Measurements from ENCODE around the gene ZNF423. TPM values are rescaled to one million over a fixed set of nuclear protein-coding genes. Genes with fewer than 3 reads are reported as not detected.

The ZNF423 gene
- total RNA-seq, 1 experiment from 2014 or later: 0.20 TPM

DNA sequence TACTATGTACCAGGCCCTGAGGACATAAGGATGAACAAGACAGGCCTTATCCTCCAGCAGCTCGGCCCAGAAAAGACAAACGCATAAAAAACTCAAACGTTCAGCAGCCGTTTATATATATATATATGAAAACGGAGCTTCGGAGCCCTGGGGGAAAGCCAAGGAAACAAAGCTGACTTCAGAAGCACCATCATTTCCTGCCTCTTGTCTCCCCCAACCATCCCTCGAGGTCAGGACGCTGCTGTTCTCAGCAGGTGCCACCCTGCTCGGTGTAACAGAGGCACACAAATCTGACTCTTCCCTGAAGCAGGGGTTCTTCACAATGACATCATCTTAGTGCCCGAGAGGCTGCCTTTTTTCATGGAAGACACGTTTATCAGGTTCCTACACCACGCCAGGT lies 146.9 kb downstream of the ZNF423 start:
- Mint-ChIP-seq H3K4me1 (ENCODE audit: low read depth, unreplicated experiment) (no peaks in the 10 kb centered on the region), H3K27ac (ENCODE audit: unreplicated experiment) (no peak overlapping the region), H3K9me3 (ENCODE audit: unreplicated experiment) (no peaks in the 10 kb centered on the region), H3K4me3 (ENCODE audit: unreplicated experiment) (no peak overlapping the region), H3K27me3 (ENCODE audit: insufficient read depth, unreplicated experiment) (peaks cover 20% of the 10 kb centered on the region), H3K36me3 (ENCODE audit: insufficient read depth, unreplicated experiment) (no peaks in the 10 kb centered on the region)
- H3K4me3 ChIP-seq (ENCODE audit: low read depth, low read length): no peak overlapping the region
- intact Hi-C loops (cut with micrococcal nuclease; ENCODE audit: unreplicated experiment): no loop called here
- 0 out of 2 replicates have a peak, but pooled peaks cover 2% of the 10 kb centered on the region for H3K27me3 ChIP-seq (replicated peaks; ENCODE audit: control insufficient read depth, insufficient read depth, low read length)
- no peak for DNase-seq
- BruUV-seq (replicated peaks): no TSS peak
- ChIA-PET CTCF (interaction anchor here (0.9 kb wide), 1 partner anchor 300 kb away, joined by 3 read pairs; no protein-coding TSS in a partner anchor), POLR2A (no interaction called here)
- H3K9me3 ChIP-seq: no peaks in the 10 kb centered on the region; the same call in 1 of the 2 replicates
- H3K4me1 ChIP-seq: no peaks in the 10 kb centered on the region
- H3K36me3 ChIP-seq (ENCODE audit: control insufficient read depth, insufficient read depth, low read length): no peaks in the 10 kb centered on the region
- no peak for TF ChIP-seq CTCF (IDR thresholded peaks at IDR 0.05; ENCODE audit: insufficient read depth in 1 of 2, low read depth in 1 of 2, low read length in 1 of 2, severe bottlenecking in 1 of 2, unreplicated experiment in 1 of 2)

DNA sequence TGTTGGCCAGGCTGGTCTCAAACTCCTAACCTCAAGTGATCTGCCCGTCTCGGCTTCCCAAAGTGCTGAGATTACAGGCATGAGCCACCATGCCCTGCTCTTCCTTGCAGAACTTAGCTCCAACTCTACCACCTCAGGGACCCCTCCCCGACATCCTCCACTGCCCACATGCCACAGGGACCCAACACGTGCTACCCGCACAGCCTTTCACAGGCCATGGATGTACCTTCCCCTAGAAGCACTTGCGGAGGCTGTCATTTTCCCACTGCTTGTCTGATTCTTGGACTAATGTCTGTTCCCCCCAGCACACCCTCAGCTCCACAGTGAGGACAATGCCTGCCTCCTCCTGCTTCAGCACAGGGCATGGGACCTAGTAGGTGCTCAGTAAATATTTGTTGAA lies 147.4 kb downstream of the ZNF423 start:
- Mint-ChIP-seq H3K36me3 (ENCODE audit: insufficient read depth, unreplicated experiment) (no peaks in the 10 kb centered on the region), H3K4me1 (ENCODE audit: low read depth, unreplicated experiment) (no peaks in the 10 kb centered on the region), H3K4me3 (ENCODE audit: unreplicated experiment) (no peak overlapping the region), H3K27me3 (ENCODE audit: insufficient read depth, unreplicated experiment) (peaks cover 18% of the 10 kb centered on the region), H3K9me3 (ENCODE audit: unreplicated experiment) (no peaks in the 10 kb centered on the region), H3K27ac (ENCODE audit: unreplicated experiment) (no peak overlapping the region)
- DNase-seq: no peak
- POLR2A ChIA-PET: no interaction called here
- no peaks in the 10 kb centered on the region for H3K4me1 ChIP-seq
- no TSS peak for BruUV-seq (replicated peaks)
- intact Hi-C loops (cut with micrococcal nuclease; ENCODE audit: unreplicated experiment): no loop called here
- H3K4me3 ChIP-seq (ENCODE audit: low read depth, low read length): no peak overlapping the region
- no peak for TF ChIP-seq CTCF (IDR thresholded peaks at IDR 0.05; ENCODE audit: insufficient read depth in 1 of 2, low read depth in 1 of 2, low read length in 1 of 2, severe bottlenecking in 1 of 2, unreplicated experiment in 1 of 2)
- H3K9me3 ChIP-seq: no peaks in the 10 kb centered on the region; the same call in 1 of the 2 replicates
- H3K36me3 ChIP-seq (ENCODE audit: control insufficient read depth, insufficient read depth, low read length): no peaks in the 10 kb centered on the region
- 0 out of 2 replicates have a peak, but pooled peaks cover 2% of the 10 kb centered on the region for H3K27me3 ChIP-seq (replicated peaks; ENCODE audit: control insufficient read depth, insufficient read depth, low read length)
- CTCF ChIA-PET: interaction anchor here (0.9 kb wide), 1 partner anchor 300 kb away, joined by 3 read pairs; no protein-coding TSS in a partner anchor

- H3K36me3 Mint-ChIP-seq (ENCODE audit: insufficient read depth, unreplicated experiment): no peaks in the 10 kb centered on the region
- intact Hi-C loops (cut with micrococcal nuclease; ENCODE audit: unreplicated experiment): no loop called here
- no peaks in the 10 kb centered on the region for H3K4me1 Mint-ChIP-seq (ENCODE audit: low read depth, unreplicated experiment)
- Histone ChIP-seq H3K36me3 (ENCODE audit: control insufficient read depth, insufficient read depth, low read length) (no peaks in the 10 kb centered on the region), H3K27me3 (replicated peaks; ENCODE audit: control insufficient read depth, insufficient read depth, low read length) (0 out of 2 replicates have a peak, but pooled peaks cover 2% of the 10 kb centered on the region), H3K9me3 (no peaks in the 10 kb centered on the region; the same call in 1 of the 2 replicates), H3K4me3 (ENCODE audit: low read depth, low read length) (no peak overlapping the region), H3K4me1 (no peaks in the 10 kb centered on the region)
- H3K27ac Mint-ChIP-seq (ENCODE audit: unreplicated experiment): no peak overlapping the region
- H3K4me3 Mint-ChIP-seq (ENCODE audit: unreplicated experiment): no peak overlapping the region
- no peak for TF ChIP-seq CTCF (IDR thresholded peaks at IDR 0.05; ENCODE audit: insufficient read depth in 1 of 2, low read depth in 1 of 2, low read length in 1 of 2, severe bottlenecking in 1 of 2, unreplicated experiment in 1 of 2)
- no peak for DNase-seq
- peaks cover 13% of the 10 kb centered on the region for H3K27me3 Mint-ChIP-seq (ENCODE audit: insufficient read depth, unreplicated experiment)
- ChIA-PET CTCF (no interaction called here), POLR2A (no interaction called here)
- BruUV-seq (replicated peaks): no TSS peak
- no peaks in the 10 kb centered on the region for H3K9me3 Mint-ChIP-seq (ENCODE audit: unreplicated experiment)
These were observed 149.1 kb downstream of the ZNF423 start for GRCh38 chr16:49706620-49707355.
